Stimulated activated CD4-positive, alpha-beta T cell treated with anti-CD3 and anti-CD28 coated beads, TNF-alpha, amount 100 ng/mL, for 48 hours (primary cell): ENCODE results near the gene MAPK8IP2.
"Not testable (repeated sequence)": the region's sequence is repeated elsewhere in the genome, so short reads cannot be mapped to it uniquely, and the experiment has no call there.

Experiments used
- DNase-seq, 3 donors: peaks; one replicate each; pipeline ENCODE4 v3.0.0-alpha.2; 2020; ENCODE audit warnings: low read depth in 3 of 3

Gene MAPK8IP2

DNA sequence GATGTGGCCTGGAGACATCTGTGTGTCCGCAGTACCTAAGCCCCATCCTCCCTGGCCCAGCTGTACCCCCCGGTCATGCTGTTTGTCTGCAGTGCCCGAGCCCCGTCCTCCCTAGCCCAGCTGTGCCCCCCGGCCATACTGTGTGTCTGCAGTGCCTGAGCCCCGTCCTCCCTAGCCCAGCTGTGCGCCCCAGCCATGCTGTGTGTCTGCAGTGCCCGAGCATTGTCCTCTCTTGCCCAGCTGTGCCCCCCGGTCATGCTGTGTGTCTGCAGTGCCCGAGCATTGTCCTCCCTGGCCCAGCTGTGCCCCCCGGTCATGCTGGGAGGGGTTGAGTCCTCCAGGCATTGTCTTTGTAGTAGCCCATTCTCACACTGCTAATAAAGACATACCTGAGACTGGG is 35.0 kb downstream of the MAPK8IP2 start:
- no peak for DNase-seq

DNA sequence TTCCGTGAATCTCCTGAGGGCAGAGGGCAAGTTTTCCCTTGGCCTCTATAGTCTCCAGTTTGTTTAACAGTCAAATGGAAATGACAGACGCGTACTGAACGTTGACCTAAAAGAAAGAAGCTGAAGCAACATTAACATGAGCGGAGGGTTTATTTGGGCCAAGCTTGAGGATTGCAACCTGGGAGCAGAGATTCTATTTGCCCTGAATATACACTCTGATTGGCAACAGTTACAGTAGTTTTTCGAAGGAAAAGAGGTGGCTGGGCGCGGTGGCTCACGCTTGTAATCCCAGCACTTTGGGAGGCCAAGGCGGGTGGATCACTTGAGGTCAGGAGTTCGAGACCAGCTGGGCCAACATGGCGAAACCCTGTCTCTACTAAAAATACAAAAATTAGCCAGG is 39.7 kb downstream of the MAPK8IP2 start:
- not testable (repeated sequence) for DNase-seq

DNA sequence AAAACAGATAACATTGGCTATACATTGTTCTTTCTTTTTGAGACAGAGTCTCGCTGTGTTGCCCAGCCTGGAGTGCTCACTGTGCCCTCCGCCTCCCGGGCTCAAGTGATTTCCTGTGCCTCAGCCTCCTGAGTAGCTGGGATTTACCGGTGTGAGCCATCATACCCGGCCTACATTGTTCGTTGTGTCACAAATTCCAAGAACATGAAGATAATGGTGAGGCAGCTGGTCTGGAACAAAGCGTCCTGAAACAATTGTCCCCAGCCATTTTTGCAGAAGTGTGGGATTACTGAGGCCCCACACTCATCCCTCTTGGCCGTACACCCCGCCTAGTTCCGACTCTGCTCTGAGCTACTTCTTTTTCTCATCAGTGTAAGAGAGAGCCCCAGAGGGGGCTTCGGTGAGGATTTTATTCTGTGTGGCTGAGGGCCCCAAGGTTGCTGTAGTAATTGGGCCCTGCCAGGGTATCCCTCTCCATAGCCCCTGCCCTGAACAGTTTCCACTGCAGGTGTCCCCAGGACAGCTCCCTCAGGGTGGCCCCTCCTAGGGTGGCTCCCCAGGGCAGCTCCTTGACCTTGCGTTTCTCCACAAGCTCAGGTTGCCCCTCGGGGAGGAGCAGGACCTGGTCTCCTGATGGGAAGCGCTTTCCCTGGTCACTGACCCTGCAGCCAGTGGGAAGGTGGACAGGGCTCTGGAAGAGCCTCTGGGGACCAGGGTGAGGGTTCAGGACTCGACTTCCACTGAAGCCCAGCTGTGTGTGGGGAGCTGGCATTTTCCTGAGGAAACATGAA is 40.5 kb downstream of the MAPK8IP2 start:
- DNase-seq = no peak

DNA sequence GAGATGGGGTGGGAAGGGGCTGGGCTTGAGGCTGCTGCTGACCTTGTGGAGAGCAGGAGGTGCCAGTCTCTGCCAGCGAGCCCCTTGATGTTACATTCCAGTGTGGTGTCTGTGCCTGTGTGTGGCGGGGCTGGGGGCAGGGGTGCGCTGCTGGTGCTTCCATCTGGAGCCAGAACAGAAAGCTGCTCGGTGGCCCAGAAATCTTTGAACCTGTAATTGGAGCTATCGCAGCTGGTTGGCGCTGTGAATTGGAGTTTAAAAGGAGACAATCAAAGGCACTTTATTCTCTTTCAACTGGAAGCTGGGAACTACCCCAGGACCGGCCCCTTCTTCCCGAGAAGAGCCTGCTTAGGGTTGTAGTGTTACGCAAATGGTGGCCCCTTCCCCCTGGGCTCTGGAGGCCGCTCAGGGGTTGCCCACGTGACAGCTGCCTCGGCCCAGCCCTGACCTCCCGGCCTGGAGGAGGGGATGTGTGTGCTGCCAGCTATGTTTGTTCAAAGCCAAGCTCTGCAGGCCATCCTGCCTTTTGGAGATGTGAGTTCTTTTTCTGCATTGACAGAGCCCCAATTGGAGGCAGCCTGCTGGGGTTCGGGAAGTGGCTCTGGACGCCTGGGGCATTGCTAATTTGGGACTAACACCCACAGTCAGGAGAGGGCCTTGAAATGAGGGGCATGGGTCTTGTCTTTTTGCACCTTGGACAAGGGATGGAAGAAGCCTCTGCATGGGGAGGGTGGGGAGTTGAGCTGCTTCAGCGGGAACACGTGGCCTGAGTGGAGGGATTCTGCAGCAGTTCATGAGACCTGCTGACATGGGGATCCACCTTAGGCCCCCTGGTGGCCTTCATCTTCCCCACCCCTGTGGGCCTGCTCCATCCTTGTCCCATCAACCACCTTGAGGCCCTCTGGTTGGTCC is 41.4 kb downstream of the MAPK8IP2 start:
- no peak for DNase-seq

DNA sequence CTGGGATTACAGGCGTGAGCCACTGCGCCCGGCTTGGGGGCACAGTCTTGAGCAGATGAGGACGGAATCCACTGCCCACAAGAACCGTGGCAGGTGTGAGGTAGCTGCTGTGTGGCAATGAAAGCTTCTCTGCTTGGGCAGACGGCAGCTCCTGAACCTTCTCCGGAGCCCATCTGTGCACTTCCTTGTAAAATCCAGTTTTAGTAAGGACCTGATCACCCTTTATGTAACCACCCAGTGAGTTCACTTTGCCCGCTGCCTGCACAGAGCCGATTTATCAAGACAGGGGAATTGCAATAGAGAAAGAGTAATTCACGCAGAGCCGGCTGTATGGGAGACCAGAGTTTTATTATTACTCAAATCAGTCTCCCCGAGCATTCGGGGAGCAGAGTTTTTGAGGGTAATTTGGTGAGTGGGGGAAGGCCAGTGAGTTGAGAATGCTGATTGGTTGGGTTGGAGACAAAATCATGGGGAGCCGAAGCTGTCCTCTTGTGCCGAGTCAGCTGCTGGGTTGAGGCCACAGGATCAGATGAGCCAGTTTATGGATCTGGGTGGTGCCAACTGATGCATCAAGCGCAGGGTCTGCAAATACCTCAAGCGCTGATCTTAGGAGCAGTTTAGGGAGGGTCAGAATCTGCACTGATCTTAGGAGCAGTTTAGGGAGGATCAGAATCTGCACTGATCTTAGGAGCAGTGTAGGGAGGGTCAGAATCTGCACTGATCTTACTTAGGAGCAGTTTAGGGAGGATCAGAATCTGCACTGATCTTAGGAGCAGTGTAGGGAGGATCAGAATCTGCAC is 42.6 kb downstream of the MAPK8IP2 start:
- DNase-seq = not testable (repeated sequence)

DNA sequence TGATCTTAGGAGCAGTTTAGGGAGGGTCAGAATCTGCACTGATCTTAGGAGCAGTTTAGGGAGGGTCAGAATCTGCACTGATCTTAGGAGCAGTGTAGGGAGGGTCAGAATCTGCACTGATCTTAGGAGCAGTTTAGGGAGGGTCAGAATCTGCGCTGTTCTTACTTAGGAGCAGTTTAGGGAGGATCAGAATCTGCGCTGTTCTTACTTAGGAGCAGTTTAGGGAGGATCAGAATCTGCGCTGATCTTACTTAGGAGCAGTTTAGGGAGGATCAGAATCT is 43.2 kb downstream of the MAPK8IP2 start:
- not testable (repeated sequence) for DNase-seq

DNA sequence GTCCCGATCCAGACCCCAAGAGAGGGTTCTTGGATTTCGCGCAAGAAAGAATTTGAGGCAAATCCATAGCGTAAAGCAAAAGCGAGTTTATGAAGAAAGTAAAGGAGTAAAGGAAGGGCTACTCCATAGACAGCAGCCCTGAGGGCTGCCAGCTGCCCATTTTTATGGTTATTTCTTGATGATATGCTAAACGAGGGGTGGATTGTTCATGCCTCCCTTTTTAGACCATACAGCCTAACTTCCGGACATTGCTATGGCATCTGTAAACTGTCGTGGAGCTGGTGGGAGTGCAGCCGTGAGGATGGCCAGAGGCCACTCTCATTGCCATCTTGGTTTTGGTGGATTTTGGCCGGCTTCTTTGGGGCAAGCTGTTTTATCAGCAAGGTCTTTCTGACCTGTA is 52.7 kb downstream of the MAPK8IP2 start:
- DNase-seq = no peak

DNA sequence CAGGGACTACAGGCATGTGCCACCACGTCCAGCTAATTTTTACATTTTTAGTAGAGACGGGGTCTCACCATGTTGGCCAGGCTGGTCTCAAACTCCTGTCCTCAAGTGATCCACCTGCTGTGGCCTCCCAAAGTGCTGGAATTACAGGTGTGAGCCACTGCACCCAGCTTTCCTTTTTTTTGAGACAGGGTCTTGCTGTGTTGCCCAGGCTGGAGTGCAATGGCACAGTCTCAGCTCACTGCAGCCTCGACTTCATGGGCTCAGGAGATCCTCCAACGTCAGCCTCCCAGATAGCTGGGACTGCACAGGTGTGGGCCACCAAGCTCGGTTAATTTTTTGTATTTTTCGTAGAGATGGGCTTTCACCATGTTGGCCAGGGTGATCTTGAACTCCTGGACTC is 54.1 kb downstream of the MAPK8IP2 start:
- DNase-seq = not testable (repeated sequence)

DNA sequence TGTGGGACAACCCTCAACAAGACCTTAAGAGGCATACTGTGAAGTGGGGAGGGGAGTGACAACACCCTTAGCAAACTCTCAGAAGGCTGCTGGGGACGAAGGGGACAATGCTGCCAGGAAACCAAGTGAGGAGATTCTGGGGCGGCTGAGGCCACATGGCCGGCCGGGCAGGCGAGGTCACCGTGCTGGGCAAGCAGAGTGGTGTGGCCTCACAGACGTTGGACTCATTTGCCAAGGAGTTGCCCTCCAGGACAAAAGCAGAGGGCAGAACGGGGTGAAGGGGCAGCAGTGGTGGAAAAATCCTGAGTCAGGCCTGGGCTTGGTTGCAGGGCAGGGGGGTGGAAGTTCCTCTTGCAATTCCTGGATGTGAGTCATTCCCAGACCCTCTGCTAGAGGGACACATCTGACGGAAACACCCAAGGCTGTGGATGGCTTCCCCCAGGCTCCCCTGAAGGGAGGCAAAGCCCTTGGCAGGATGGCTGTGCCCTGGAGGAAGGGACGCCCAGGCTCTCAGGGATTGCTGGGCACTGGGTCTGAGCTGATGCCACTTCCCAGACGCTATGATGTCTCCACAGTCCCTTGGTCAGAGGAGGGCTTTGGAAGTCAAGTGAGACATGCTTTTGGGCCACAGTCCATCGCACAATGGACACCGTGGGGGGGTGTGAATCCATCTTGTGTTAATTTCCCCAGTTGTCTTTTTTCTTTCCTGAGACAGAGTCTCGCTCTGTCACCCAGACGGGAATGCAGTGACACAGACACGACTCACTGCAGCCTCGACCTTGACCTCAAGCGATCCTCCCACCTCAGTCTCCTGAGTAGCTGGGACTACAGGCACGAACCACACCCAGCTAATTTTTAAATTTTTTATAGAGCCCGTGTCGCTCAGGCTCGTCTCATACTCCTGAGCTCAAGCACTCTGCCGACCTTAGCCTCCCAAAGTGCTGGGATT is 55.8 kb downstream of the MAPK8IP2 start:
- no peak for DNase-seq

DNA sequence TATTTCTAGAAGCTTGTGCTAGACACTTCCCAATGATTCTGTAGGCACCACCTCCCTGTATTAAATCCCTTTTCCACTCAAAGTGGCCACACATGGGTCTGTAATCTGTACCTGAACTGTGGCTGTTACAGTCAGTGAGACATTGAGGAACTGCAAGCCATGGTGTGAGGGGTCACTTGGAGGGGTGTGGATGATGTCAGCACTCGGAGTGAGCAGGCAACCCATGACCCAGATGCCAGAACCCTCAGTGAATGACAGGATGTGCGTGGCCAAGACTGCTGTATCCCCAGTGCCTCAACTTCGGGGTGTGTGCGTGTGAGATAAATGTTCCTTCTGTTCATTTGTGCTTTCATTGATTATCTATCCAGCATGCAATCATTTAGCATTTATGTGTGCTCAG is 57.3 kb downstream of the MAPK8IP2 start:
- DNase-seq = no peak

DNA sequence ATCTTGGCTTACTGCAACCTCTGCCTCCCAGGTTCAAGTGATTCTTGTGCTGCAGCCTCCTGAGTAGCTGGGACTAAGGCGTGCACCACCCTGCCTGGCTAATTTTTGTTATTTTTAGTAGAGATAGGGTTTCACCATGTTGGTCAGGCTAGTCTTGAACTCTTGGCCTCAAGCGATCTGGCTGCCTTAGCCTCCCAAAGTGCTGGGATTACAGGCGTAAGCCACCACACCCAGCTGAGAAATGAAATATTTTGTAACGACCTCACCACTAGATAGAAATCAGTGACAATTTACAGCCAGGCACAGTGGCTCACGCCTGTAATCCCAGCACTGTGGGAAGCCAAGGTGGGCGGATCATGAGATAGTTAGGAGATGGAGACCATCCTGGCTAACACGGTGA is 59.1 kb downstream of the MAPK8IP2 start:
- not testable (repeated sequence) for DNase-seq

DNA sequence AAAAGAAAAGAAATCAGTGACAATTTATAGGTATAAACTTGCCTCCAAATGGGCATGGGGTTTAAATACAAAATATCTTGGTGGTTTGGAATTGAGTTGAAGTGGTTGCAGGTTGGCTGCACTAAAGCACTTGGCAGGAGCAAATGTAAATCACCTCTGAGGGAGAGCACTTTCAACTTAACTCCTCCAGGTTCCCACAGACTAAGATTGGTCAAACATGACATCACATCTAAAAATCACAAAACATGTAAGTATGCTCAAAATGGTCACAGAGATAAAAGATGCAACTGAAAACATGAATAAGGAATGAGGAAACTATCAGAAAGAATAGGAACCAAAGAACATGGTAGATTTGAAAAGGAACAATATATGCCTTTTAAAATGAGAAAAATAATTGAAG is 59.7 kb downstream of the MAPK8IP2 start:
- no peak for DNase-seq
